Thyroid gland (tissue), 4 donors: ENCODE data around the gene PRRC2A.

Experiments used
- POLR2A ChIP-seq, 2 donors: fragments of 450-650 bp; IDR thresholded peaks; one replicate each; pipeline ENCODE4 v1.6.1; 2017; ENCODE audit warnings: antibody characterized with exemption in 2 of 2, mild to moderate bottlenecking in 2 of 2, moderate library complexity in 1 of 2
- TF ChIP-seq, protein P1 (sequence below), 6 experiments: fragments of 200-600 bp in 3 of 6; fragments of 450-650 bp in 3 of 6; sonication (generic) in 3 of 6; IDR thresholded peaks; one replicate each; pipeline ENCODE4 v1.5.1; 2016 to 2019; ENCODE audit warnings: antibody characterized with exemption in 6 of 6, mild to moderate bottlenecking in 2 of 6, inconsistent platforms in 1 of 6, moderate library complexity in 1 of 6

- no peak for TF ChIP-seq POLR2A (IDR thresholded peaks at IDR 0.05)
- TF ChIP-seq, protein P1, sequence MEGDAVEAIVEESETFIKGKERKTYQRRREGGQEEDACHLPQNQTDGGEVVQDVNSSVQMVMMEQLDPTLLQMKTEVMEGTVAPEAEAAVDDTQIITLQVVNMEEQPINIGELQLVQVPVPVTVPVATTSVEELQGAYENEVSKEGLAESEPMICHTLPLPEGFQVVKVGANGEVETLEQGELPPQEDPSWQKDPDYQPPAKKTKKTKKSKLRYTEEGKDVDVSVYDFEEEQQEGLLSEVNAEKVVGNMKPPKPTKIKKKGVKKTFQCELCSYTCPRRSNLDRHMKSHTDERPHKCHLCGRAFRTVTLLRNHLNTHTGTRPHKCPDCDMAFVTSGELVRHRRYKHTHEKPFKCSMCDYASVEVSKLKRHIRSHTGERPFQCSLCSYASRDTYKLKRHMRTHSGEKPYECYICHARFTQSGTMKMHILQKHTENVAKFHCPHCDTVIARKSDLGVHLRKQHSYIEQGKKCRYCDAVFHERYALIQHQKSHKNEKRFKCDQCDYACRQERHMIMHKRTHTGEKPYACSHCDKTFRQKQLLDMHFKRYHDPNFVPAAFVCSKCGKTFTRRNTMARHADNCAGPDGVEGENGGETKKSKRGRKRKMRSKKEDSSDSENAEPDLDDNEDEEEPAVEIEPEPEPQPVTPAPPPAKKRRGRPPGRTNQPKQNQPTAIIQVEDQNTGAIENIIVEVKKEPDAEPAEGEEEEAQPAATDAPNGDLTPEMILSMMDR (IDR thresholded peaks at IDR 0.05), result no peak
These were observed 35.1 kb downstream of the PRRC2A start, which contains the start of gene APOM for GRCh38 chr6:31655349-31656237.
